Keratinocyte (primary cell): Measurements from ENCODE around the gene CEP290. TPM values are rescaled to one million over a fixed set of nuclear protein-coding genes. Genes with fewer than 3 reads are reported as not detected.

Source experiments
- DNase-seq: peaks from one replicate; pipeline ENCODE4 v3.0.0-alpha.2; 2011; ENCODE audit warnings: low read depth, missing footprints, low spot score
- FAIRE-seq: peaks from 2 replicates; lab custom pipeline; 2011; peaks lifted over from hg19 to GRCh38; lab: Jason Lieb, UNC
- H2AFZ ChIP-seq: 2 replicates; pipeline ENCODE4 v1.6.0; 2012; ENCODE audit warnings: low read length, control low read depth, inconsistent platforms; ENCODE audit not compliant: control insufficient read depth
- H3K27ac ChIP-seq: 2 replicates; pipeline ENCODE4 v1.5.1; 2011; ENCODE audit warnings: low read length; ENCODE audit not compliant: control insufficient read depth, insufficient read depth
- H3K27me3 ChIP-seq: 3 replicates; pipeline ENCODE4 v1.6.0; 2011; ENCODE audit warnings: low read length; ENCODE audit not compliant: control insufficient read depth, insufficient read depth; ENCODE audit errors: extremely low read depth
- H3K36me3 ChIP-seq, 2 experiments: 2 replicates in 1 of 2; 3 replicates in 1 of 2; pipeline ENCODE4 v1.5.1; 2011; ENCODE audit warnings: low read length in 2 of 2, mild to moderate bottlenecking in 1 of 2; ENCODE audit not compliant: control insufficient read depth in 2 of 2, insufficient read depth in 2 of 2; ENCODE audit errors: extremely low read depth in 1 of 2
- H3K4me1 ChIP-seq: 3 replicates; pipeline ENCODE4 v1.5.1; 2011; ENCODE audit warnings: low read length; ENCODE audit not compliant: control insufficient read depth, insufficient read depth; ENCODE audit errors: extremely low read depth
- H3K4me2 ChIP-seq: 3 replicates; pipeline ENCODE4 v1.6.0; 2011; ENCODE audit warnings: low read depth, low read length; ENCODE audit not compliant: control insufficient read depth, insufficient read depth; ENCODE audit errors: extremely low read depth
- H3K4me3 ChIP-seq, 3 experiments: fragments of 200-600 bp in 1 of 3; sonication (generic) in 1 of 3; 2 replicates in 2 of 3; 3 replicates in 1 of 3; pipeline ENCODE4 v1.5.1; 2011 to 2016; ENCODE audit warnings: low read length in 3 of 3, mild to moderate bottlenecking in 3 of 3, control low read depth in 2 of 3, inconsistent platforms in 1 of 3, low read depth in 1 of 3, mixed read lengths in 1 of 3, mixed run types in 1 of 3, moderate library complexity in 1 of 3; ENCODE audit not compliant: control insufficient read depth in 2 of 3, insufficient read depth in 2 of 3; ENCODE audit errors: extremely low read depth in 1 of 3
- H3K79me2 ChIP-seq: 2 replicates; pipeline ENCODE4 v1.6.0; 2012; ENCODE audit warnings: low read length; ENCODE audit not compliant: control insufficient read depth, insufficient read depth
- H3K9ac ChIP-seq: 3 replicates; pipeline ENCODE4 v1.6.0; 2011; ENCODE audit warnings: low read length; ENCODE audit not compliant: control insufficient read depth, insufficient read depth; ENCODE audit errors: extremely low read depth
- H3K9me1 ChIP-seq: 3 replicates; pipeline ENCODE4 v1.6.0; 2011; ENCODE audit warnings: low read length; ENCODE audit not compliant: control insufficient read depth, insufficient read depth; ENCODE audit errors: extremely low read depth
- H3K9me3 ChIP-seq: 2 replicates; pipeline ENCODE4 v1.5.1; 2012; ENCODE audit warnings: low read depth, low read length; ENCODE audit not compliant: control insufficient read depth
- H4K20me1 ChIP-seq: 3 replicates; pipeline ENCODE4 v1.6.0; 2011; ENCODE audit warnings: low read length; ENCODE audit not compliant: control insufficient read depth, insufficient read depth; ENCODE audit errors: extremely low read depth
- CTCF ChIP-seq, 3 experiments: IDR thresholded peaks in 1 of 3; conservative IDR thresholded peaks in 1 of 3; optimal IDR thresholded peaks in 1 of 3; 2 replicates in 2 of 3; 3 replicates in 1 of 3; pipeline versions ENCODE3 to v1.5.1; 2011; ENCODE audit warnings: low read length in 3 of 3, mild to moderate bottlenecking in 3 of 3, moderate library complexity in 2 of 3, control low read depth in 1 of 3, inconsistent platforms in 1 of 3; ENCODE audit not compliant: insufficient read depth in 2 of 3; ENCODE audit errors: extremely low read depth in 1 of 3
- EZH2 ChIP-seq: IDR thresholded peaks from one replicate; pipeline ENCODE4 v1.6.1; 2012; ENCODE audit warnings: inconsistent platforms, mild to moderate bottlenecking, low read length, moderate library complexity
- dilution Hi-C: fragments of 300-500 bp; cut with MboI; formaldehyde crosslinking; loops from one replicate; pipeline ENCODE4 v1.7.0; 2020; ENCODE audit warnings: low sequenced_read_pairs; ENCODE audit not compliant: extremely low pct_ligation_motif_present
- polyA plus RNA-seq, 5 experiments: library from polyadenylated mRNA; depleted of rRNA in 3 of 5; stranded (reverse) in 3 of 5; stranded (forward) in 1 of 5; unstranded in 1 of 5; fragments of >200 nt; gene quantifications; 1 replicate in 1 of 5; 2 replicates in 3 of 5; 3 replicates in 1 of 5; pipeline versions ENCODE4 v1.2.1 to v1.2.3, GENCODE V29; 2011 to 2012; ENCODE audit warnings: missing spikeins in 2 of 5, low read depth in 1 of 5, low replicate concordance in 1 of 5

The CEP290 gene
- polyA plus RNA-seq, 1 donor (not counting 4 experiments of a cell fraction or from before 2014, with no cell fraction given) = 5.6 TPM

- no peak overlapping the region for H3K9ac ChIP-seq
- H3K9me1 ChIP-seq = no peaks in the 10 kb centered on the region
- no peaks in the 10 kb centered on the region for H4K20me1 ChIP-seq
- no peak overlapping the region for H3K4me2 ChIP-seq
- H3K4me3 ChIP-seq = no peak overlapping the region
- no peaks in the 10 kb centered on the region for H3K9me3 ChIP-seq
- DNase-seq = no peak
- H3K79me2 ChIP-seq = no peaks in the 10 kb centered on the region
- no peaks in the 10 kb centered on the region for H3K27me3 ChIP-seq
- peaks cover 5 to 6% of the 10 kb centered on the region in 2 experiments for H3K36me3 ChIP-seq
- dilution Hi-C loops = no loop called here
- TF ChIP-seq EZH2 = no peak
- TF ChIP-seq CTCF (optimal IDR thresholded peaks at IDR 0.05 in 1 of 3, IDR thresholded peaks at IDR 0.05 in 1 of 3, conservative IDR thresholded peaks at IDR 0.05 in 1 of 3; ENCODE audit: extremely low read depth in 1 of 3, insufficient read depth in 2 of 3, low read length in 3 of 3) = no peak
- no peak overlapping the region for H3K27ac ChIP-seq
- no peaks in the 10 kb centered on the region for H3K4me1 ChIP-seq
- no peak for FAIRE-seq
- no peak overlapping the region for H2AFZ ChIP-seq
Measured at GRCh38 chr12:88083634-88084033, 58.3 kb downstream of the CEP290 start.

- Histone ChIP-seq H3K36me3 (peaks cover 4% of the 10 kb centered on the region in 2 experiments), H3K27me3 (no peaks in the 10 kb centered on the region), H3K4me1 (no peaks in the 10 kb centered on the region), H2AFZ (no peak overlapping the region), H3K9ac (no peak overlapping the region), H3K4me2 (no peak overlapping the region), H3K9me1 (no peaks in the 10 kb centered on the region), H3K27ac (no peak overlapping the region), H3K79me2 (no peaks in the 10 kb centered on the region), H3K4me3 (no peak overlapping the region), H3K9me3 (no peaks in the 10 kb centered on the region), H4K20me1 (no peaks in the 10 kb centered on the region)
- FAIRE-seq (no peak), DNase-seq (no peak)
- dilution Hi-C loops = no loop called here
- TF ChIP-seq CTCF (optimal IDR thresholded peaks at IDR 0.05 in 1 of 3, IDR thresholded peaks at IDR 0.05 in 1 of 3, conservative IDR thresholded peaks at IDR 0.05 in 1 of 3; ENCODE audit: extremely low read depth in 1 of 3, insufficient read depth in 2 of 3, low read length in 3 of 3) (no peak), EZH2 (no peak)
Measured at GRCh38 chr12:88081247-88081646, 60.6 kb downstream of the CEP290 start.
